Smooth muscle cell (in vitro differentiated cells): Measurements from ENCODE around the gene ANO6. TPM values are rescaled to one million over a fixed set of nuclear protein-coding genes. Genes with fewer than 3 reads are reported as not detected.
"Not testable (repeated sequence)": the region's sequence is repeated elsewhere in the genome, so short reads cannot be mapped to it uniquely, and the experiment has no call there.

Experiments used
- DNase-seq: peaks from one replicate; lab custom pipeline; 2025; ENCODE audit not compliant: unreplicated experiment; lab: John Stamatoyannopoulos, UW
- H2AFZ ChIP-seq: fragments of 200-600 bp; sonication (generic); 2 replicates; pipeline ENCODE4 v1.6.0; 2016; ENCODE audit warnings: antibody characterized with exemption, low read depth, mild to moderate bottlenecking
- H3F3A ChIP-seq: fragments of 200-600 bp; sonication (generic); 2 replicates; pipeline ENCODE4 v1.6.0; 2017; ENCODE audit warnings: antibody characterized with exemption, low read depth
- H3K27ac ChIP-seq: fragments of 200-600 bp; sonication (generic); 2 replicates; pipeline ENCODE4 v1.5.1; 2016; ENCODE audit warnings: low read depth, mild to moderate bottlenecking
- H3K27me3 ChIP-seq: fragments of 200-600 bp; sonication (generic); 2 replicates; pipeline ENCODE4 v1.6.1; 2016; ENCODE audit warnings: low read depth, mild to moderate bottlenecking
- H3K36me3 ChIP-seq: fragments of 200-600 bp; sonication (generic); 2 replicates; pipeline ENCODE4 v1.5.1; 2016; ENCODE audit warnings: low read depth
- H3K4me1 ChIP-seq: fragments of 200-600 bp; sonication (generic); 2 replicates; pipeline ENCODE4 v1.5.1; 2016; ENCODE audit warnings: low read depth
- H3K4me2 ChIP-seq: fragments of 200-600 bp; sonication (generic); 2 replicates; pipeline ENCODE4 v1.6.0; 2016; ENCODE audit warnings: mild to moderate bottlenecking
- H3K4me3 ChIP-seq: fragments of 200-600 bp; sonication (generic); 2 replicates; pipeline ENCODE4 v1.5.1; 2016; ENCODE audit warnings: mild to moderate bottlenecking
- H3K79me2 ChIP-seq: fragments of 200-600 bp; sonication (generic); 2 replicates; pipeline ENCODE4 v1.6.0; 2016; ENCODE audit warnings: low read depth, mild to moderate bottlenecking
- H3K9ac ChIP-seq: fragments of 200-600 bp; sonication (generic); 2 replicates; pipeline ENCODE4 v1.6.0; 2016; ENCODE audit warnings: low read depth
- H3K9me3 ChIP-seq: fragments of 200-600 bp; sonication (generic); replicated peaks from 2 replicates; pipeline ENCODE4 v1.5.1; 2016; ENCODE audit warnings: low read depth
- H4K20me1 ChIP-seq: fragments of 200-600 bp; sonication (generic); 2 replicates; pipeline ENCODE4 v1.6.0; 2016; ENCODE audit warnings: low read depth
- WGBS: methylation state at CpG from one replicate; pipeline ENCODE4 v1.1.7; 2016; ENCODE audit warnings: low lambda C conversion rate; 5-methylcytosine and 5-hydroxymethylcytosine counted together
- polyA plus RNA-seq: library from polyadenylated mRNA; unstranded; fragments of >200 nt; fragmentation: Nextera tagmentation; extraction: Ambion mirVana; gene quantifications from 2 replicates; pipeline ENCODE4 v1.2.1, GENCODE V29; 2016
- total RNA-seq: library from RNA; depleted of rRNA; stranded (reverse); fragments of >200 nt; gene quantifications from 2 replicates; pipeline ENCODE4 v1.2.3, GENCODE V29; 2014
- TF ChIP-seq, protein P1 (sequence below): fragments of 200-600 bp; sonication (generic); IDR thresholded peaks from 2 replicates; pipeline ENCODE4 v1.5.1; 2017; ENCODE audit warnings: borderline replicate concordance, mild to moderate bottlenecking, antibody characterized with exemption; ENCODE audit not compliant: insufficient read depth, poor library complexity, severe bottlenecking

The ANO6 gene
- total and polyA plus RNA-seq, 2 experiments from 2014 or later = 44.8 to 106 TPM

- no peak overlapping the region for H3K4me3 ChIP-seq
- no peaks in the 10 kb centered on the region for H3K9me3 ChIP-seq
- no peaks in the 10 kb centered on the region for H3F3A ChIP-seq
- H3K27me3 ChIP-seq = no peaks in the 10 kb centered on the region
- DNase-seq = no peak
- peaks cover 88% of the 10 kb centered on the region for H3K79me2 ChIP-seq
- no peak overlapping the region for H3K9ac ChIP-seq
- no peak overlapping the region for H3K4me2 ChIP-seq
- H3K36me3 ChIP-seq = no peaks in the 10 kb centered on the region
- TF ChIP-seq, protein P1, sequence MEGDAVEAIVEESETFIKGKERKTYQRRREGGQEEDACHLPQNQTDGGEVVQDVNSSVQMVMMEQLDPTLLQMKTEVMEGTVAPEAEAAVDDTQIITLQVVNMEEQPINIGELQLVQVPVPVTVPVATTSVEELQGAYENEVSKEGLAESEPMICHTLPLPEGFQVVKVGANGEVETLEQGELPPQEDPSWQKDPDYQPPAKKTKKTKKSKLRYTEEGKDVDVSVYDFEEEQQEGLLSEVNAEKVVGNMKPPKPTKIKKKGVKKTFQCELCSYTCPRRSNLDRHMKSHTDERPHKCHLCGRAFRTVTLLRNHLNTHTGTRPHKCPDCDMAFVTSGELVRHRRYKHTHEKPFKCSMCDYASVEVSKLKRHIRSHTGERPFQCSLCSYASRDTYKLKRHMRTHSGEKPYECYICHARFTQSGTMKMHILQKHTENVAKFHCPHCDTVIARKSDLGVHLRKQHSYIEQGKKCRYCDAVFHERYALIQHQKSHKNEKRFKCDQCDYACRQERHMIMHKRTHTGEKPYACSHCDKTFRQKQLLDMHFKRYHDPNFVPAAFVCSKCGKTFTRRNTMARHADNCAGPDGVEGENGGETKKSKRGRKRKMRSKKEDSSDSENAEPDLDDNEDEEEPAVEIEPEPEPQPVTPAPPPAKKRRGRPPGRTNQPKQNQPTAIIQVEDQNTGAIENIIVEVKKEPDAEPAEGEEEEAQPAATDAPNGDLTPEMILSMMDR = no peak
- H2AFZ ChIP-seq = no peak overlapping the region
- H3K4me1 ChIP-seq = peaks cover 15% of the 10 kb centered on the region
- H3K27ac ChIP-seq = no peak overlapping the region
- peaks cover 87% of the 10 kb centered on the region for H4K20me1 ChIP-seq
- 96% methylated on average over 4 of the region's 4 CpGs for WGBS
Observed at GRCh38 chr12:45260854-45261253, 45.0 kb downstream of the ANO6 start.

- Histone ChIP-seq H3K79me2 (peaks cover 87% of the 10 kb centered on the region), H4K20me1 (peaks cover 78% of the 10 kb centered on the region), H3K4me1 (peaks cover 15% of the 10 kb centered on the region)
- H3K36me3 ChIP-seq, H3K9me3 ChIP-seq, H3K4me3 ChIP-seq, H3K4me2 ChIP-seq, DNase-seq, H3K9ac ChIP-seq, H2AFZ ChIP-seq, H3F3A ChIP-seq, H3K27ac ChIP-seq, H3K27me3 ChIP-seq: not testable (repeated sequence)
- WGBS = 97% methylated on average over 8 of the region's 8 CpGs
Observed at GRCh38 chr12:45262185-45262584, 46.3 kb downstream of the ANO6 start.

GRCh38 chr12:45263587-45263986 lies 47.7 kb downstream of the ANO6 start:
- Histone ChIP-seq H4K20me1 (peaks cover 70% of the 10 kb centered on the region), H3K4me1 (peaks cover 23% of the 10 kb centered on the region), H2AFZ (no peak overlapping the region), H3K4me2 (no peak overlapping the region), H3K27ac (peak overlapping the region; percentile 34), H3K9me3 (no peaks in the 10 kb centered on the region), H3K4me3 (no peak overlapping the region), H3F3A (no peaks in the 10 kb centered on the region), H3K36me3 (no peaks in the 10 kb centered on the region), H3K79me2 (peaks cover 80% of the 10 kb centered on the region), H3K9ac (no peak overlapping the region), H3K27me3 (no peaks in the 10 kb centered on the region)
- WGBS = 58% methylated on average over 3 of the region's 3 CpGs
- no peak for DNase-seq
- TF ChIP-seq, protein P1 = no peak

GRCh38 chr12:45268672-45269411 lies 52.9 kb downstream of the ANO6 start:
- Histone ChIP-seq H3K27me3 (no peaks in the 10 kb centered on the region), H3K4me1 (peaks cover 13% of the 10 kb centered on the region), H3K4me3 (peak overlapping the region; percentile 2), H3K79me2 (peaks cover 82% of the 10 kb centered on the region), H3K27ac (peak overlapping the region; percentile 70), H3K9me3 (no peaks in the 10 kb centered on the region), H4K20me1 (peaks cover 43% of the 10 kb centered on the region), H3F3A (no peaks in the 10 kb centered on the region), H3K36me3 (no peaks in the 10 kb centered on the region), H2AFZ (no peak overlapping the region), H3K4me2 (peak overlapping the region; percentile 56), H3K9ac (no peak overlapping the region)
- WGBS = 0% methylated on average over 5 of the region's 5 CpGs
- no peak for DNase-seq
- TF ChIP-seq, protein P1 = peak; percentile 39
